Measurements from ENCODE around the gene MYBPH. TPM values are rescaled to one million over a fixed set of nuclear protein-coding genes. Genes with fewer than 3 reads are reported as not detected.

The MYBPH gene
- total RNA-seq, 6 experiments from 2014 or later: 0.12 TPM; not detected in 5

DNA sequence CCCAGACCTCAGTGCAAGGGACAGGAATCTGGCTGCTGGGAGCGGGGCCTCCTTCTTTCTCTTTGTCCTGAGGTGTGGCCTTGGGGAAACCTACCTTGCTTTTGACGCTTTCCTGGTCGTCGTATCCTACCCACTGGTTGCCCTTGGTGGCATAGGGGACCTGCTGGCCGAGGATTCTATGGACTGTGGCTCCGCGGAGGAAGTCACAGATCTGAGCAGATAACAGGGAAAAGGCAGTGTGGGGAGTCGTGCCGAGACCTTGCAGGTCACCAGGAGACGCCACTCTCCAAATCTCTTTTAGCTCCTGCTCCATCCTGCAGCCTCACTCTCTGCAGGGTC, 4.0 kb upstream of the MYBPH start:
- H3K4me3 ChIP-seq: no peak overlapping the region
- no peak overlapping the region for H3K27ac ChIP-seq
- no peaks in the 10 kb centered on the region for H3K36me3 ChIP-seq
- 60% methylated on average over 1 of the region's 10 CpGs for WGBS (ENCODE audit: insufficient coverage, low coverage, low lambda C conversion rate, missing lambda C conversion rate)
- no peaks in the 10 kb centered on the region for H3K4me1 ChIP-seq
- no peaks in the 10 kb centered on the region for H3K9me3 ChIP-seq
- TF ChIP-seq POLR2A (IDR thresholded peaks at IDR 0.05): no peak
- intact Hi-C loops (cut with DNase I): no loop called here
- no peak for ATAC-seq
- DNase-seq: no peak
- no peaks in the 10 kb centered on the region for H3K27me3 ChIP-seq

- ATAC-seq: no peak
- Histone ChIP-seq H3K27me3 (no peaks in the 10 kb centered on the region), H3K4me3 (no peak overlapping the region), H3K9me3 (no peaks in the 10 kb centered on the region), H3K4me1 (no peaks in the 10 kb centered on the region), H3K27ac (no peak overlapping the region), H3K36me3 (no peaks in the 10 kb centered on the region)
- WGBS (ENCODE audit: insufficient coverage, low coverage, low lambda C conversion rate, missing lambda C conversion rate): 88% methylated on average over 8 of the region's 14 CpGs
- DNase-seq: no peak
- TF ChIP-seq CTCF (IDR thresholded peaks at IDR 0.05): no peak
- no peak for TF ChIP-seq POLR2A (IDR thresholded peaks at IDR 0.05)
- intact Hi-C loops (cut with DNase I): no loop called here
Measured at GRCh38 chr1:203178821-203179666, 3.4 kb upstream of the MYBPH start.

GRCh38 chr1:203178083-203178482, 2.5 kb upstream of the MYBPH start:
- intact Hi-C loops (cut with DNase I): no loop called here
- no peak for TF ChIP-seq POLR2A (IDR thresholded peaks at IDR 0.05)
- TF ChIP-seq CTCF (IDR thresholded peaks at IDR 0.05): no peak
- Histone ChIP-seq H3K4me1 (no peaks in the 10 kb centered on the region), H3K36me3 (no peaks in the 10 kb centered on the region), H3K9me3 (no peaks in the 10 kb centered on the region), H3K27me3 (no peaks in the 10 kb centered on the region), H3K27ac (no peak overlapping the region), H3K4me3 (no peak overlapping the region)
- DNase-seq (no peak), ATAC-seq (no peak)
- 31% methylated on average over 3 of the region's 5 CpGs for WGBS (ENCODE audit: insufficient coverage, low coverage, low lambda C conversion rate, missing lambda C conversion rate)

DNA sequence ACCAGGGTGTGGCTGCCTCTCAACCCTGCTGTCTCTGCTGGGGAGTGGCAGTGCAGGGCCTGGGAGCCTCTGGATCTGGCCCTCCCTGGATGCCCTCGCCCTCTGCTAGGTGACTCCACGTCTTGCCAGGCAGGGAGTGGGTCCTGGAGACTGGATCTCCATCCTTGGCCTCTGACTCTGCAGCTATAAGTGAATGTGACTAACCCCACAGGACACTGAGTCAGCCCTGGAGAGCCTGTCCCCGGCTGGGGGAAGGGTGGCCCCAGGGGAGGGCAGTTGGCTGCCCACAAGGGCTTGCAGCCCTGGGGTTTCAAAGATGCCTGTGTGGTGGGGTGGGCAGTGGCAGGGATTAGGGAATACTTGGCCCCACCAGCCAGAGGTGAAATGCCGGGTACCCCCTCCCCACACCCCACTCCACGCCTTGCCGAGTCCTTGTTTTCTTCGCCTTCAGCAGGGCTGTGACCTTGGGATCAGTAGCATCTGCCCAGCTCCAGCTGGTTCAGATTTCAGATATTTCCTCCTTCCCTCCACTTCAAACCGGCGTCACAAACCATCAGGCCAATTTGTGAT, 1.9 kb upstream of the MYBPH start:
- ATAC-seq: peak in 2 of 4 donors; percentile 10 to 11
- intact Hi-C loops (cut with DNase I): no loop called here

More for the DNA sequence above, 1.9 kb upstream of the MYBPH start:
- TF ChIP-seq CTCF (IDR thresholded peaks at IDR 0.05) (no peak), POLR2A (IDR thresholded peaks at IDR 0.05) (no peak)
- WGBS (ENCODE audit: insufficient coverage, low coverage, low lambda C conversion rate, missing lambda C conversion rate): 44% methylated on average over 5 of the region's 9 CpGs
- Histone ChIP-seq H3K9me3 (no peaks in the 10 kb centered on the region), H3K4me3 (no peak overlapping the region), H3K36me3 (no peaks in the 10 kb centered on the region), H3K27ac (no peak overlapping the region), H3K4me1 (no peaks in the 10 kb centered on the region), H3K27me3 (no peaks in the 10 kb centered on the region)
- DNase-seq: no peak

Measured in right lobe of liver (tissue), 6 donors.